Endothelial cell of umbilical vein (primary cell): ENCODE results near the gene CEP192. TPM values are rescaled to one million over a fixed set of nuclear protein-coding genes. Genes with fewer than 3 reads are reported as not detected.

ENCODE experiments used
- BruUV-seq: library from RNA; stranded (reverse); fragments of 400-500 nt; replicated peaks from 2 replicates; lab custom pipeline; 2021; lab: Mats Ljungman, UMichigan
- CTCF ChIA-PET: fragments of 300-600, 350-600 bp; sonication (Branson Sonifier 250); formaldehyde crosslinking; loops from one replicate; lab custom pipeline; 2021; ENCODE audit warnings: antibody characterized with exemption, inconsistent platforms; lab: Charles Lee
- POLR2A ChIA-PET: fragments of 300-600, 350-600 bp; sonication (Branson Sonifier 250); formaldehyde crosslinking; loops from one replicate; lab custom pipeline; 2021; ENCODE audit warnings: antibody characterized with exemption, inconsistent platforms; lab: Charles Lee
- DNase-seq: peaks from one replicate; pipeline ENCODE4 v3.0.0-alpha.2; 2011; ENCODE audit warnings: low read depth, low spot score
- FAIRE-seq: peaks from 2 replicates; lab custom pipeline; 2011; peaks lifted over from hg19 to GRCh38; lab: Jason Lieb, UNC
- H2AFZ ChIP-seq: 2 replicates; pipeline ENCODE4 v1.6.0; 2012; ENCODE audit warnings: low read depth, low read length, control low read depth, inconsistent platforms
- H3K27ac ChIP-seq: 2 replicates; pipeline ENCODE4 v1.5.1; 2011; ENCODE audit warnings: low read depth, mild to moderate bottlenecking, control low read depth, low read length, moderate library complexity; ENCODE audit not compliant: insufficient read depth
- H3K27me3 ChIP-seq, 2 experiments: 2 replicates each; pipeline versions ENCODE4 v1.6.0 to v1.6.1; 2011; ENCODE audit warnings: low read length in 2 of 2, mixed read lengths in 1 of 2; ENCODE audit not compliant: control insufficient read depth in 2 of 2, insufficient read depth in 2 of 2
- H3K36me3 ChIP-seq, 2 experiments: 2 replicates in 1 of 2; 3 replicates in 1 of 2; pipeline ENCODE4 v1.5.1; 2011; ENCODE audit warnings: low read length in 2 of 2, mild to moderate bottlenecking in 1 of 2, moderate library complexity in 1 of 2; ENCODE audit not compliant: control insufficient read depth in 2 of 2, insufficient read depth in 2 of 2; ENCODE audit errors: extremely low read depth in 1 of 2
- H3K4me1 ChIP-seq: 3 replicates; pipeline ENCODE4 v1.5.1; 2011; ENCODE audit warnings: mild to moderate bottlenecking, low read length; ENCODE audit not compliant: control insufficient read depth, insufficient read depth; ENCODE audit errors: extremely low read depth
- H3K4me2 ChIP-seq: 2 replicates; pipeline ENCODE4 v1.6.1; 2011; ENCODE audit warnings: low read length, control low read depth, mixed read lengths; ENCODE audit not compliant: insufficient read depth
- H3K4me3 ChIP-seq, 3 experiments: fragments of 200-600 bp in 1 of 3; sonication (generic), shearing (Covaris generic) in 1 of 3; replicated peaks in 1 of 3; 2 replicates each; pipeline ENCODE4 v1.5.1; 2011 to 2016; ENCODE audit warnings: control low read depth in 3 of 3, low read length in 3 of 3, mild to moderate bottlenecking in 2 of 3, inconsistent platforms in 1 of 3, low read depth in 1 of 3, moderate library complexity in 1 of 3; ENCODE audit not compliant: insufficient read depth in 1 of 3
- H3K79me2 ChIP-seq: 2 replicates; pipeline ENCODE4 v1.6.0; 2012; ENCODE audit warnings: low read length, inconsistent platforms; ENCODE audit not compliant: control insufficient read depth, insufficient read depth
- H3K9ac ChIP-seq: replicated peaks from 2 replicates; pipeline ENCODE3; 2011; ENCODE audit warnings: low read length, control low read depth; ENCODE audit not compliant: insufficient read depth; ENCODE audit errors: extremely low read depth
- H3K9me1 ChIP-seq: replicated peaks from 3 replicates; pipeline ENCODE4 v1.6.0; 2011; ENCODE audit warnings: mild to moderate bottlenecking, low read length; ENCODE audit not compliant: control insufficient read depth, insufficient read depth; ENCODE audit errors: extremely low read depth
- H3K9me3 ChIP-seq: replicated peaks from 2 replicates; pipeline ENCODE4 v1.5.1; 2012; ENCODE audit warnings: low read length, inconsistent platforms; ENCODE audit not compliant: control insufficient read depth, insufficient read depth
- H4K20me1 ChIP-seq: replicated peaks from 2 replicates; pipeline ENCODE3; 2011; ENCODE audit warnings: mild to moderate bottlenecking, low read length; ENCODE audit not compliant: control insufficient read depth, insufficient read depth; ENCODE audit errors: extremely low read depth
- CTCF ChIP-seq, 2 donors: IDR thresholded peaks; 1 replicate in 1 of 2; 2 replicates in 1 of 2; pipeline ENCODE4 v1.5.1; 2011; ENCODE audit warnings: low read length in 2 of 2, mild to moderate bottlenecking in 2 of 2, moderate library complexity in 2 of 2, control low read depth in 1 of 2, inconsistent platforms in 1 of 2, low read depth in 1 of 2; ENCODE audit not compliant: insufficient read depth in 1 of 2; ENCODE audit errors: extremely low read depth in 1 of 2
- EZH2 ChIP-seq: IDR thresholded peaks from 2 replicates; pipeline ENCODE4 v1.6.1; 2012; ENCODE audit warnings: borderline replicate concordance, low read depth, mild to moderate bottlenecking, moderate library complexity, low read length, inconsistent platforms; ENCODE audit not compliant: severe bottlenecking
- FOS ChIP-seq: IDR thresholded peaks from 2 replicates; pipeline ENCODE4 v1.6.1; 2011; ENCODE audit warnings: mild to moderate bottlenecking, low read length, moderate library complexity, borderline replicate concordance; ENCODE audit not compliant: insufficient read depth
- GATA2 ChIP-seq: IDR thresholded peaks from 2 replicates; pipeline ENCODE4 v1.7.0; 2011; ENCODE audit warnings: low read depth, mild to moderate bottlenecking, moderate library complexity, mixed read lengths, low read length; ENCODE audit not compliant: insufficient read length, insufficient read depth
- JUN ChIP-seq: IDR thresholded peaks from 2 replicates; pipeline ENCODE4 v1.6.1; 2011; ENCODE audit warnings: borderline replicate concordance, low read depth; ENCODE audit not compliant: insufficient read length, insufficient read depth
- MYC ChIP-seq: IDR thresholded peaks from one replicate; pipeline ENCODE4 v1.6.1; 2011; ENCODE audit warnings: mild to moderate bottlenecking, low read depth, low read length
- POLR2A ChIP-seq: IDR thresholded peaks from 2 replicates; pipeline ENCODE4 v1.6.1; 2012; ENCODE audit warnings: low read depth, mild to moderate bottlenecking, control low read depth, low read length
- POLR2AphosphoS5 ChIP-seq: IDR thresholded peaks from 2 replicates; pipeline ENCODE4 v1.6.1; 2012; ENCODE audit warnings: low read depth, mild to moderate bottlenecking, control low read depth, low read length, moderate library complexity; ENCODE audit not compliant: insufficient read depth
- dilution Hi-C: fragments of 300-500 bp; cut with MboI; formaldehyde crosslinking; loops from one replicate; pipeline ENCODE4 v1.15.0; 2019; ENCODE audit warnings: low sequenced_read_pairs; ENCODE audit not compliant: extremely low pct_ligation_motif_present
- intact Hi-C: fragments of 100-400 bp; cut with micrococcal nuclease; formaldehyde crosslinking; loops from one replicate; pipeline ENCODE4 v1.10.0; 2022
- polyA plus RNA-seq, 4 experiments: library from polyadenylated mRNA; depleted of rRNA in 3 of 4; stranded (reverse) in 3 of 4; unstranded in 1 of 4; fragments of >200 nt; gene quantifications; 2 replicates each; pipeline versions ENCODE4 v1.2.1 to v1.2.3, GENCODE V29; 2011 to 2012; ENCODE audit warnings: missing spikeins in 1 of 4
- total RNA-seq: library from RNA; stranded (reverse); gene quantifications from 2 replicates; pipeline ENCODE4 v1.2.3, GENCODE V29; 2021
- TF ChIP-seq, protein P1 (sequence below): IDR thresholded peaks from 2 replicates; pipeline ENCODE4 v1.6.1; 2011; ENCODE audit not compliant: insufficient read depth, insufficient read length

CEP192 gene
- total and polyA plus RNA-seq, 2 donors (not counting 3 experiments of a cell fraction or from before 2014, with no cell fraction given), result 14.5 to 22.9 TPM

DNA sequence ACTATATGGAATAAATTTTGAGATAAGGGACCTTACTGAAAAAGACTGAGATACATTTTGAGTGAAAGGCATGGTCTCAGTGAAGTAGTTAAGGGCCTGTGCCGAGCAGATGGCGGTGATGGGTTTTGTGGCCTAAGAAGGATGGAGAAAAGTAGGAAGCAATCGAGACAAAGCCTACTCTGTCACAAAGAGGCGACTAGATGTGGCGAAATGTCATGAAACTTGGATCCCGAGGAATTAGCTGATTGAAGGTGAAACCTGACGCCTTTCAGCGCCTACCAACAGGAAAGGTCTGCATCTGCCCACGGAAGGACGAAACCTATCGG lies 558 bp upstream of the CEP192 start:
- dilution Hi-C loops (no loop called here), intact Hi-C loops (no loop called here)
- Histone ChIP-seq H3K9ac (peak overlapping the region; percentile 83), H4K20me1 (no peaks in the 10 kb centered on the region), H3K4me1 (peaks cover 20% of the 10 kb centered on the region), H3K79me2 (peaks cover 40% of the 10 kb centered on the region), H3K9me3 (no peaks in the 10 kb centered on the region), H3K27ac (peak overlapping the region; percentile 49), H3K27me3 (no peaks in the 10 kb centered on the region), H3K36me3 (no peaks in the 10 kb centered on the region), H2AFZ (peak overlapping the region; percentile 88), H3K9me1 (no peaks in the 10 kb centered on the region), H3K4me2 (peak overlapping the region; percentile 90), H3K4me3 (peak overlapping the region; percentile 69 to 90 (median 71))
- no peak for DNase-seq
- TSS peak; percentile 96 for BruUV-seq
- ChIA-PET POLR2A (interaction anchor here (0.6 to 1.2 kb wide), 4 partner anchors 9 to 713 kb away, joined by 3 to 5 read pairs (median 4); no protein-coding TSS in a partner anchor), CTCF (interaction anchor here (1.0 to 3.1 kb wide), 9 partner anchors 10 to 266 kb away, joined by 3 to 12 read pairs (median 5); no protein-coding TSS in a partner anchor)
- FAIRE-seq, result no peak
- no peak for TF ChIP-seq JUN
- no peak for TF ChIP-seq POLR2AphosphoS5
- TF ChIP-seq, protein P1, sequence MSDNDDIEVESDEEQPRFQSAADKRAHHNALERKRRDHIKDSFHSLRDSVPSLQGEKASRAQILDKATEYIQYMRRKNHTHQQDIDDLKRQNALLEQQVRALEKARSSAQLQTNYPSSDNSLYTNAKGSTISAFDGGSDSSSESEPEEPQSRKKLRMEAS, result no peak
- TF ChIP-seq EZH2, result no peak
- TF ChIP-seq CTCF (IDR thresholded peaks at IDR 0.05; ENCODE audit: extremely low read depth in 1 of 2, insufficient read depth in 1 of 2, low read depth in 1 of 2, low read length in 2 of 2), result no peak
- TF ChIP-seq MYC, result no peak
- no peak for TF ChIP-seq GATA2
- TF ChIP-seq FOS, result no peak
- TF ChIP-seq POLR2A, result no peak
